Body of pancreas (tissue), 4 donors: ENCODE measurements around the gene TRMT1. TPM values are rescaled to one million over a fixed set of nuclear protein-coding genes. Genes with fewer than 3 reads are reported as not detected.

Experiments
- ATAC-seq: fragments of 150-250 bp; one replicate; pipeline ENCODE4 v1.9.1; 2016
- DNase-seq, 4 donors: peaks; one replicate each; pipeline ENCODE4 v3.0.0-alpha.2; 2019
- H3K27ac ChIP-seq, 4 donors: fragments of 200-600 bp; sonication (generic); 1 replicate in 3 of 4; 2 replicates in 1 of 4; pipeline versions ENCODE4 v1.5.1 to v1.6.1; 2016 to 2019; ENCODE audit warnings: mild to moderate bottlenecking in 1 of 4, mixed read lengths in 1 of 4, moderate library complexity in 1 of 4
- H3K27me3 ChIP-seq, 2 donors: fragments of 200-600 bp; sonication (generic); one replicate each; pipeline ENCODE4 v1.6.0; 2016; ENCODE audit warnings: mild to moderate bottlenecking in 1 of 2
- H3K36me3 ChIP-seq, 2 donors: fragments of 200-600 bp; sonication (generic); replicated peaks in 1 of 2; 2 replicates each; pipeline ENCODE4 v1.5.1; 2016; ENCODE audit warnings: low read depth in 2 of 2; ENCODE audit not compliant: insufficient read depth in 1 of 2
- H3K4me1 ChIP-seq: fragments of 200-600 bp; sonication (generic); one replicate; pipeline ENCODE4 v1.6.0; 2016
- H3K4me3 ChIP-seq, 2 donors: fragments of 200-600 bp; sonication (generic); 1 replicate in 1 of 2; 2 replicates in 1 of 2; pipeline ENCODE4 v1.5.1; 2016 to 2019
- H3K9me3 ChIP-seq, 3 donors: fragments of 200-600 bp; sonication (generic); 1 replicate in 2 of 3; 2 replicates in 1 of 3; pipeline ENCODE4 v1.5.1; 2016
- CTCF ChIP-seq, 7 experiments: fragments of 450-650 bp in 4 of 7; fragments of 200-600 bp in 3 of 7; sonication (generic) in 3 of 7; IDR thresholded peaks; one replicate each; pipeline ENCODE4 v1.5.1; 2016 to 2019; ENCODE audit warnings: antibody characterized with exemption in 7 of 7
- POLR2A ChIP-seq, 3 donors: fragments of 450-650 bp; IDR thresholded peaks; one replicate each; pipeline ENCODE4 v1.6.1; 2016; ENCODE audit warnings: antibody characterized with exemption in 3 of 3, mild to moderate bottlenecking in 2 of 3
- WGBS, 2 donors: methylation state at CpG; one replicate each; pipeline ENCODE4 v1.1.5; 2017; 5-methylcytosine and 5-hydroxymethylcytosine counted together
- intact Hi-C: fragments of 100-400 bp; cut with DNase I; formaldehyde crosslinking; loops from one replicate; pipeline ENCODE4 v1.15.1; 2023
- total RNA-seq, 2 donors: library from RNA; depleted of rRNA; stranded (reverse); fragments of >200 nt; gene quantifications; one replicate each; pipeline ENCODE4 v1.1.0, GENCODE V29; 2016

Gene TRMT1
- total RNA-seq, 2 donors from 2014 or later = 21.5 to 36.3 TPM

DNA sequence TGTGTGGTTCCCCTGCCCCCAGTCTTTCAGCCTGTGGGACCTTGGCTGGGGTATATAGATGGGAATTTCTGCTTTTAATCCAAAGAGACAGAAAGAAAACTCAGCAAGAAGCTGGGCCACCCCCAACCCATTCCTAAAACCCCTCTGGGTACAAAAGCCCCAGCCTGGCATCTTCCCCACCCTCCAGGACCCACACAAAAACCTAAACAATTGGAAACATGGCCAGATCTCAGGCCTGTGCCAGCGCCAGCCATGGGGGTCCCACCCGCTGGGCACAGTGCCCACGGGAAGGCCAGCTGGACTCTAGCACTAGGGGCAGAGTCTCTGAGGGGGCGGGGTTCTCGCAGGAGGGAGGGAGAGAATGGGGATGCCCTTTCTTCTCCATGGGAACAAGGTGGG, 22.4 kb downstream of the TRMT1 start:
- Histone ChIP-seq H3K9me3 (no peaks in the 10 kb centered on the region), H3K27ac (no peak overlapping the region), H3K4me1 (peaks cover 17% of the 10 kb centered on the region), H3K27me3 (peaks cover 0 to 10% of the 10 kb centered on the region in 2 donors), H3K4me3 (no peak overlapping the region), H3K36me3 (no peaks in the 10 kb centered on the region)
- TF ChIP-seq POLR2A (IDR thresholded peaks at IDR 0.05) = no peak
- peak in 1 of 7 experiments; percentile 25 for TF ChIP-seq CTCF (IDR thresholded peaks at IDR 0.05)
- no peak for ATAC-seq
- DNase-seq = no peak
- intact Hi-C loops = no loop called here
- 42 to 44% methylated on average over 4 to 5 of the region's 5 CpGs for WGBS, 2 donors

DNA sequence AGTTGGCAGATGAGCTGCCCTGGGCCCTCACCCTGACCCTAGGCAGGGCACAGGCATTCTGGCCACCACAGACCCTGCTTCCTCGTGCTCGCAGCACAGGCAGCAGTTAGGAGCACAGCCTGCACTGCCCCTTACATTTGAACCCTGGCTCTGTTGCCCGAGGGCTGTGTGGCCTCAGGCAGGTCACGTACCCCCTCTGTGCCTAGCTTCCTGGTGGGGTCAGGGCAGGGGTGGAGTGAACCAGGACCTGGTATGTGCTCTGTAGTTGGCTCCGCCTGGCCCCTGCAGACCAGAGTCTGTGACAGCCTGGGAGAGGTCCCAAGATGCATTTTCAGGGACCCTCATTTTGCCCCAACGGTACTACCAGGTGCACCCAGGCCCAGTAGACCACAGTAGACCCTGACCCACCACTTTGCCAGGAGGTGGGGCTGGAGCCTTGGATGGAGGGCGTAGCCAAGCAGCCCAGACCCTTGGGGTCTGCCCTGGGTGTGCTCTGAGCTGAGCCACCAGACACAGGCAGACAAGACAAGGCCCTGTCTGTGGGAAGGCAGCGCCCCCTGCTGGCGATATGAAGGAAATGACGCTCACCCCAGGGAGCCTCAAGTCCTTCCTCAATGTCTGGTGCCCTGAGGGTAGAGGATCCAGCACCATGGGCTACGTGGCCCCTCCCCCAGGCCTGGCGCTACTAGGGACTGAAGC, 23.0 kb downstream of the TRMT1 start:
- intact Hi-C loops = no loop called here
- peak; percentile 77 for ATAC-seq

GRCh38 chr19:13092606-13093235, 23.8 kb downstream of the TRMT1 start:
- no peak for TF ChIP-seq CTCF (IDR thresholded peaks at IDR 0.05)
- TF ChIP-seq POLR2A (IDR thresholded peaks at IDR 0.05) = no peak
- Histone ChIP-seq H3K27ac (peak overlapping the region in 1 of 4 donors; percentile 34), H3K27me3 (peaks cover 0 to 4% of the 10 kb centered on the region in 2 donors), H3K4me3 (no peak overlapping the region), H3K36me3 (no peaks in the 10 kb centered on the region), H3K9me3 (no peaks in the 10 kb centered on the region), H3K4me1 (peaks cover 5% of the 10 kb centered on the region)
- ATAC-seq = no peak
- intact Hi-C loops = no loop called here
- DNase-seq = no peak
- WGBS, 2 donors = 68 to 77% methylated on average over 11 to 12 of the region's 14 CpGs

More for the DNA sequence above, 23.0 kb downstream of the TRMT1 start:
- peak; percentile 86 to 96 (median 90) for TF ChIP-seq CTCF (IDR thresholded peaks at IDR 0.05)
- TF ChIP-seq POLR2A (IDR thresholded peaks at IDR 0.05) = no peak
- 17 to 27% methylated on average over 6 to 11 of the region's 12 CpGs for WGBS, 2 donors
- H3K27me3 ChIP-seq = peaks cover 0 to 4% of the 10 kb centered on the region in 2 donors
- H3K4me3 ChIP-seq = no peak overlapping the region
- H3K4me1 ChIP-seq = peaks cover 12% of the 10 kb centered on the region
- no peaks in the 10 kb centered on the region for H3K36me3 ChIP-seq
- peak overlapping the region in 1 of 4 donors; percentile 34 for H3K27ac ChIP-seq
- DNase-seq = peak; percentile 77 to 81 (median 80)
- no peaks in the 10 kb centered on the region for H3K9me3 ChIP-seq

- Histone ChIP-seq H3K36me3 (no peaks in the 10 kb centered on the region), H3K9me3 (no peaks in the 10 kb centered on the region), H3K4me1 (no peaks in the 10 kb centered on the region), H3K27me3 (peaks cover 0 to under 1% of the 10 kb centered on the region in 2 donors), H3K27ac (peak overlapping the region in 1 of 4 donors; percentile 12), H3K4me3 (no peak overlapping the region)
- intact Hi-C loops = no loop called here
- no peak for ATAC-seq
- TF ChIP-seq CTCF (IDR thresholded peaks at IDR 0.05) (no peak), POLR2A (IDR thresholded peaks at IDR 0.05) (no peak)
- WGBS, 2 donors = 80 to 89% methylated on average over 1 to 2 of the region's 2 CpGs
- DNase-seq = no peak
Measured at GRCh38 chr19:13092158-13092543, 24.4 kb downstream of the TRMT1 start.
